Fibroblast of mammary gland (primary cell): ENCODE results near the gene C4orf50.

Source experiments
- DNase-seq: peaks from one replicate; pipeline ENCODE4 v3.0.0-alpha.2; 2010; ENCODE audit warnings: low read depth
- H3K4me3 ChIP-seq: 2 replicates; pipeline ENCODE4 v1.5.1; 2011; ENCODE audit warnings: low read depth, mild to moderate bottlenecking, low read length, moderate library complexity; ENCODE audit not compliant: control insufficient read depth
- CTCF ChIP-seq: conservative IDR thresholded peaks from 2 replicates; pipeline ENCODE4 v1.5.1; 2011; ENCODE audit warnings: low read depth, low read length, inconsistent platforms; ENCODE audit not compliant: control insufficient read depth, insufficient read depth

C4orf50 gene

DNA sequence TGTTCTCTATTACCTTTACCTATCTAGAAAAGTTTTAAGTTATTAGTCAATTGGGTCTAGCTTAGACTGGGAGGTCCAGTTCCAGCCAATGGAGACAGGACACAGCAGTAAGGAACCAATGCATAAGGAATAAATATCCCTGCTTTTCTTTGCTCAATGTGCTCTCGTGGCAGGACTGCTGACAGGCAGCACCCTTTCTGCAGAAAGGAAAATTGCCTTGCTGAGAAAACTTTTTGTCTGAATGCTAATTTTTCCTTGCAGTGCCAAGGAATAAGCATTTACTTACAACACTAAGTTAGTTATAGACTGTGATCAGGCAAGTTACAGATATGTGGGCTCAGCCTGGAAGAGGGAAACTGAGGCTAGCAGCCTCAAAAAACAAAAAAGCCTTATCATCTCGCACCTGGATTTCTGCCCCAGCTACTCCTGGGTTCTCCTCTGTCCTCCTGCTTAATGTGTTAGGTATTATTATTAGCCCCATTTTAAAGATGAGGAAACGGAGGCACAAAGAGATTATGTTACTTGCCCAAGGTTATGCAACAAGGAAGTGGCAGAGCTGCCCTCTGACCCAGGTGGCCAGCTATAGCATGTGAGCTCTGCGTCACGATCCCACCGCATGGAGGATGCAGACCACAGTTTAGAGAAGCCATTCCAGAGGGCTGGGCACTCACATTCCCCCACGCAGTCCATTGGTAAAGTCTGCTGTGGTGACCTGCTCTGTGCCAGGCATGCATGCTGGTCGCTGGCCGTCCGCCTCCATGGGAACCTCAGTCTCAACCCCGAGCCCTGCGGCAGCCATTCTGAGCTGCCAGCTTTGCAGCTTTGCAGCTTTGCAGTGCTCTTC lies 40.5 kb upstream of the C4orf50 start:
- H3K4me3 ChIP-seq = no peak overlapping the region
- TF ChIP-seq CTCF = no peak
- DNase-seq = no peak

DNA sequence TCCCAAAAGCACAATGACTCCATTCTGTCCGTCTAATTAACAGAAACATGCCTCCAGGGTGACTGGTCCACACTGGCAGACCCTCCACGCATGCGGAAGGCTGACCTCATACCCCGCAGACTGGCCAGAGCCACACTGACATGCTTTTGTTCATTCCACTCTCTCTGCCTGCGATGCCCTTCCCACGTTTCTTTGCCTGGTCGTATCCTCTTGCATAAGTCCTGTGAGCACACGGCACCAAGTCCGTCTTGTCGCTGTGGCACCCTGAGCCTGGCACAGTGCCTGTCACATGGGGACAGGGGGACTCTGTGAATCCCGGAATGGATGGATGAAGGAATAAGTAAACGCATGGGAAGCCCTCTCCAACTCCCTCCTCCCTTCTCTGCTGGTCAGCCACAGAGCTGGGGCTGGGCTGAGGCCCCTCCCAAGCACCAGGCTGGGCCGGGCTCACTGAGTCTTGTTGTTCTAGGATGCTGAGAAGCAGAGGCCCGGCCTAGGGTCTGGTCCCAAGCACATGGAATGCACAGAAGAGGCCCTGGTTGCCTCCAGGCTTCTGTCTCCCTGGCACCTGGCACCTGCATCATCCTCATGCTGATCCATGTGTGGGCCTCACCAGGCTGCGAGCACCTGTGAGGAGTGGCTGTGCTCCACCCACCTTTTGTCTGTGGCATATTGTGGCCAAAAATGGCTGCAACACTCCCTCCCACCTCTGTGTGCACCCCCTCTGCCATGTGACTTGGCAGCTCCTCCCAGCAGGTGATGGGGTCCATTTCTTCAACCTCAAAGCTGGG lies 38.9 kb upstream of the C4orf50 start:
- no peak for DNase-seq
- TF ChIP-seq CTCF = no peak
- H3K4me3 ChIP-seq = no peak overlapping the region

DNA sequence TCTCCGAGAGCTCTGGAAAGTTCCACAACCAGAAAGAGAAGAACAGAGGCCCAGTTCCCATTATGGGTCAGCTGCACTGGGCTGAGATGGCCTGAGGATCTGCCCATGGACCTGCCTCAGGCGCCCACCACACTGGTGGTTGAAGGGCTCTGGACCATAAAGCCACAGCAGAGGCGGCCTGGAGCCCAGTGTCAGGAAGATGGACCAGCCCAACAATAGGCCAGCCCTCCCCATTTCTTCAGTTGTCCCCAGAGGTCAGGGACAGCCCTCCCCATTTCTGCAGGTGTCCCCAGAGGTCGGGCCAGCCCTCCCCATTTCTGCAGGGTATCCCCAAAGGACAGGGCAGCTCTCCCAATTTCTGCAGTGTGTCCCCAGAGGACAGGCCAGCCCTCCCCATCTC lies 37.2 kb upstream of the C4orf50 start:
- no peak for DNase-seq
- no peak overlapping the region for H3K4me3 ChIP-seq
- TF ChIP-seq CTCF = no peak

DNA sequence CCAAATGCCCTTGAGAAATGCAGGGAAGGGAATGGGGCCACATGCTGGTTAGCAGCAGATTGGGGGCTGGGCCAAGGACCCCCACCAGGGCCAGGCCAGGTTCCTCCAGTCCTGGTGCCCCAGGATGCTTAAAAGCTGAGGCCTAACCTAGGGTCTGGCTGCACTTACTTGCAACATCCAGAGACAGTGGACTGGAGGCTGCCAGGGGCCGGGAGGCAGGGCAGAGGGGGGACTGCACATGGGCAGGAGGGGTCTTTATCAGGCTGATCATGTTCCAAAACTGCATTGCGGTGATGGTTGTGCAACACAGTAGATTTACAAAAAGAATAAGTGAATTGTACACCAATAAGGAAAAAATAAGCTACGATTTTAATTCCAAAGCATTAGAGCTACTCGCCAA lies 36.8 kb upstream of the C4orf50 start:
- no peak for TF ChIP-seq CTCF
- no peak overlapping the region for H3K4me3 ChIP-seq
- no peak for DNase-seq

GRCh38 chr4:6054162-6054922 lies 36.1 kb upstream of the C4orf50 start:
- no peak for TF ChIP-seq CTCF
- no peak for DNase-seq
- no peak overlapping the region for H3K4me3 ChIP-seq

GRCh38 chr4:6052679-6053078 lies 34.4 kb upstream of the C4orf50 start:
- DNase-seq = no peak
- H3K4me3 ChIP-seq = no peak overlapping the region
- TF ChIP-seq CTCF = no peak
